ES-I3 (cell line): ENCODE measurements around the gene PIM1.
"Not testable (repeated sequence)": the region's sequence is repeated elsewhere in the genome, so short reads cannot be mapped to it uniquely, and the experiment has no call there.

Experiments used
- H3K36me3 ChIP-seq: 2 replicates; pipeline ENCODE4 v1.6.1; 2013; ENCODE audit warnings: mild to moderate bottlenecking, low read length, control low read depth, moderate library complexity; ENCODE audit not compliant: insufficient read depth
- H3K4me1 ChIP-seq: 2 replicates; pipeline ENCODE4 v1.6.1; 2013; ENCODE audit warnings: mild to moderate bottlenecking, control low read depth, low read length; ENCODE audit not compliant: insufficient read depth
- H3K9ac ChIP-seq: 2 replicates; pipeline ENCODE4 v1.6.1; 2013; ENCODE audit warnings: low read depth, mild to moderate bottlenecking, low read length, moderate library complexity
- H3K9me3 ChIP-seq: 2 replicates; pipeline ENCODE4 v1.6.1; 2013; ENCODE audit warnings: mild to moderate bottlenecking, low read length, moderate library complexity; ENCODE audit not compliant: control insufficient read depth, insufficient read depth

PIM1 gene

GRCh38 chr6:37185949-37186720, 16.2 kb downstream of the PIM1 start:
- H3K9ac ChIP-seq, H3K36me3 ChIP-seq, H3K9me3 ChIP-seq, H3K4me1 ChIP-seq: not testable (repeated sequence)

DNA sequence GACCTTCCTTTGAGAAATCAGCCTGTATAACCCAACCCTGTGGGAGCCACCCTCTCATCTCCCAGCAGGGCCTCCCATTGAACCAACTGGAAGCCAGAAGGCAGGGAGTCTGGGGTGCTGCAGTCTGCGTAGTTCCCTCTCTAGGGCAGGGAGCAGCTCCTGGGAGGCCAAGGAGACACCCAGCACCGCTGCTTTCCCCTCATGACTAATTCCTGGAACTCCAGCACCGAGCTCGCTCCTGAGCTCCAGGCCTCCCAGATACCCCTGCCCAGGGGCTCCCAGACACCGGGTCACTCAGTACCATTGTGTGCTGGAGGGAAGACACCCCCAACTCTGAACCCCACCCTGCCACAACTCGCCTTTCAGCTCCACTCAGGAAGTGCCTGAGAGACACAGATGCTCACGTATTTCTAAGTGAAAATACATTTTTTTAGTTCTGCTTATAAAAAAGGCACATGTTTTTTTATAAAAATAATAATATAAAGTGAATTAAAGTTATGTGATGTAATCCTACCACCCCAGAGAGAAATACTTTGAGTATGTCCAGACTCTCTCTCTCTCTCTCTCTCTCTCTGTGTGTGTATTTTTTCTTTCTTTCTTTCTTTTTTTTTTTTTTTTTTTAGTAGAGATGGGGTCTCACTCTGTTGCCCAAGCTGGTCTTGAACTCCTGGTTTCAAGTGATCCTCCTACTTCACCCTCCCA, 17.5 kb downstream of the PIM1 start:
- Histone ChIP-seq H3K36me3 (no peaks in the 10 kb centered on the region), H3K9ac (no peak overlapping the region), H3K9me3 (no peaks in the 10 kb centered on the region), H3K4me1 (no peaks in the 10 kb centered on the region)

DNA sequence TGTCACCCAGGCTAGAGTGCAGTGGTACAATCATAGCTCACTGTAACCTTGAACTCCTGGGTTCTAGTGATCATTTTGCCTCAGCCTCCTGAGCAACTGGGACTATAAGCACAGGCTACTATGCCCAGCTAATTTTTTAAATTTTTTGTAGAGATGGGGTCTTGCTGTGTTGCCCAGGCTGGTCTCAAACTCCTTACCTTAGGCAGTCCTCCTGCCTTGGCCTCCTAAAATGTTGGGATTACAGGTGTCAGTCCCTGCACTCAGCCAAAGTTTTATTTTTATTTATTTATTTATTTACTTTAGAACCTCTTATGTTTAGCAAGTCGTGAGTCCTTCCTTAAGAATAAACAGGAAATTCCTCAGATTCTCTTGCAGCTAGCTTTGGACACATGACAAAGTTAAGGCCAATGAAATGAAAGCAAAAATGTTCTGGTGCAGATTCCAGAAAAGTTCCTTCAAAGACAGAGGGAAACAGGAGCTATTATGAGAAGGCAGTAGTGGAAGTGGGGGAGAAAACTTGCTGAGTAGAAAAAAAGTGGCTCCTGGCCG, 19.1 kb downstream of the PIM1 start:
- Histone ChIP-seq H3K4me1 (no peaks in the 10 kb centered on the region), H3K9ac (no peak overlapping the region), H3K36me3 (no peaks in the 10 kb centered on the region), H3K9me3 (no peaks in the 10 kb centered on the region)

GRCh38 chr6:37190159-37190535, 20.2 kb downstream of the PIM1 start:
- no peaks in the 10 kb centered on the region for H3K4me1 ChIP-seq
- H3K36me3 ChIP-seq, result no peaks in the 10 kb centered on the region
- H3K9ac ChIP-seq, result no peak overlapping the region
- no peaks in the 10 kb centered on the region for H3K9me3 ChIP-seq

- Histone ChIP-seq H3K36me3 (no peaks in the 10 kb centered on the region), H3K4me1 (no peaks in the 10 kb centered on the region), H3K9ac (no peak overlapping the region), H3K9me3 (no peaks in the 10 kb centered on the region)
Measured at GRCh38 chr6:37192666-37193065, 22.7 kb downstream of the PIM1 start.

DNA sequence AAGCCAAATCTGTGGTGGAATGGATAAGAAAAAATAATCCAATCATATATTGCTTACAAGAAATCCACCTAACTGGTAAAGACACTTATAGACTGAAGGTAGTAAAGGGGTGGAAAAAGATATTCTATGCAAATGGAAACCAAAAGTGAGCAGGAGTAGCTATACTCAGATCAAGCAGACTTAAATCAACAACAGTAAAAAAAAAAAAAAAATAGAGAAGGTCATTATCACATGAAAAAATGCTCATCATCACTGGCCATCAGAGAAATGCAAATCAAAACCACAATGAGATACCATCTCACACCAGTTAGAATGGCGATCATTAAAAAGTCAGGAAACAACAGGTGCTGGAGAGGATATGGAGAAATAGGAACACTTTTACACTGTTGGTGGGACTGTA, 24.9 kb downstream of the PIM1 start:
- H3K36me3 ChIP-seq, H3K9me3 ChIP-seq, H3K9ac ChIP-seq, H3K4me1 ChIP-seq: not testable (repeated sequence)

- not testable (repeated sequence) for H3K9me3 ChIP-seq, H3K36me3 ChIP-seq, H3K4me1 ChIP-seq, H3K9ac ChIP-seq
Measured at GRCh38 chr6:37196451-37196850, 26.5 kb downstream of the PIM1 start.

DNA sequence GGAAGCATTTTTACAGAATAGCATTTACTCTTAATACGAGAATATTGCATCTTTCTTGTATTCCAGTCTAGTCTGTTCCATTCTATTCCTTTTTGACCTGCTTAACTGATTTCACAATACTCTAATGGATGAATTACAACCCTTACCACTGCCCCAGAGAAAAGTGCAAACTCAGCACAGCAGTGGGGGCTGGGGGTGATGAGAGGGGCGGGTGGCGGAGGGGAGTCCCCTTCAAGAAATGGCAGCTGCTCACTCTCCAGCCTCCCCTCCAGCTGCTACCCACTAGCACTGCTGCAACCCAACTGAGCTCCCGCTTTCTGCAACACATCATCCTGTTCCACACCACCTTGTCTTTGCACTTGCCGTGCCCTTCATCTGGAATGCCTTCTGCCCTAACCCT, 30.1 kb downstream of the PIM1 start:
- H3K4me1 ChIP-seq, result peaks cover 4% of the 10 kb centered on the region
- no peaks in the 10 kb centered on the region for H3K36me3 ChIP-seq
- no peak overlapping the region for H3K9ac ChIP-seq
- no peaks in the 10 kb centered on the region for H3K9me3 ChIP-seq

DNA sequence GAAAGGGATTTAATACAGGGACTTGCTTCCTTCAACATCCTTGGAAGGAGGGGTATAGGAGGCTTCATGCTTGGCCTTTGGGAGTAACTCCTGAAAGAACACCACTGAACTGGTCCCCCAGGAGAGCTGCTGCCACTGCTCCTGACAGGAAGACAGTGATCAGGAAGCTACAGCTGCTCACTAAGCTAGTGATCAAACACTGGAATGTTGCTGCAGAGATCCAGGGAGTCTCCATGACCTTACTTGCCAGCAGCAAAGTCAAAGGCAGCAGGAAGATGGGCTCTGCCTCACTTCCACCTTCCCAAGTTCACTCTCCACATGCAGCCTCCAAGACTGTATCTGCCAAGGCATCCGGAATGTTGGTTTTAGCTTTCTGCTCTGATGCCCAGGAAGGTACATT, 31.8 kb downstream of the PIM1 start:
- no peak overlapping the region for H3K9ac ChIP-seq
- no peaks in the 10 kb centered on the region for H3K9me3 ChIP-seq
- peaks cover 4% of the 10 kb centered on the region for H3K4me1 ChIP-seq
- H3K36me3 ChIP-seq, result no peaks in the 10 kb centered on the region

DNA sequence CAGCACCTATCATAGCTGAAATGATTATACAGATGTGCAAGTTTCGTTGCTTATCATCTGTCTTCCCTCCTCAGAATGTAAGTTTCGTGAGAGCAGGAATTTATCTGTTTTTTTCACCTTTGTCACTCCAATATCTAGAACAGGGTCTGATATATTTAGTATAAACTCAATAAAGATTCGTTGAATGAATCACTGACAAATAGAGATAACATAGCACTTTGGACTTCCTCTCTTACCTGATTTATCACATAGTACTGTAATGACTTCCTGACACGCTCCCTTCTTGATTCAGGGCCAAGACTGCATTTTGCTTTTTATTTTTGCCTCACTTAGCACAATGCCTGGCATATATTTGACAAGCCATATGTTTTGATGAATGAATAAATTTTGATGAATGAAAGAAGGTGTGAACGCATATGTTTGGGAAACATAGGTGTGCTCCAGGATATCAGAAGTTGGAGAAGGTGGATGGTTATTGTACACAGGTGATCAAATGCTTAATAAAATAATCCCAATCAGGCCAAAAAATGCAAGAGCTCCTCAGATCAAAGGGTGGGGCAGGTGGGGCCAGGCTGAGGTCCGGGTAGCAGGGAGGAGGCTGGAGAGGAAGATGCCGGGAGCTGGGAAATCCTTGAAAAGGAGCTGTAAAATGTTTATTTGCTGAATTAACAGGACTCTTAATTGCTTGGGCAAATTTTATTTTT, 33.0 kb downstream of the PIM1 start:
- H3K9ac ChIP-seq, result no peak overlapping the region
- H3K9me3 ChIP-seq, result no peaks in the 10 kb centered on the region
- H3K4me1 ChIP-seq, result peaks cover 4% of the 10 kb centered on the region
- H3K36me3 ChIP-seq, result no peaks in the 10 kb centered on the region

DNA sequence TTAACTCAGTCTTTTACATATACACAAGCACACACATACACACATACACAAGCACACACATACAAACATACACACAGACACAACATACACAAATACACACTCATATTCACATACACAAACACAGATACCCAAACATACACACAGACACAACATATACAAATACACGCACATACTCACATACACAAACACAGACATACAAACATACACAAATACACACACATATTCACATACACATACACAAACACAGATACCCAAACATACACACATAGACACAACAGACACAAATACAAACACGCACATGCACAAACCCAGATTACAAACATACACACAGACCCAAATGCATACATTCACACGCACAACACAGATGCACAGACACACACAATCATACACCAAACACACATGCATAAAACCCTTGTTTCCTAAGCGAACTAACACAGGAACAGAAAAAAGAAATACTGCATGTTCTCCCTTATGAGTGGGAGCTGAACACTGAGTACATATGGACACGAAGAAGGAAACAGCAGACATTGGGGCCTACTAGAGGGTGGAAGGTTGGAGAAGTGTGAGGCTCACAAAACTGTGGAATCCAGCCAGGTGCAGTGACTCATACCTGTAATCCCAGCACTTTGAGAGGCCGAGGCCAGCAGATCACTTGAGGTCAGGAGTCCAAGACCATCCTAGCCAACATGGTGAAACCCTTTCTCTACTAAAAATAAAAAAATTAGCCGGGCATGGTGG, 34.2 kb downstream of the PIM1 start:
- no peaks in the 10 kb centered on the region for H3K36me3 ChIP-seq
- no peaks in the 10 kb centered on the region for H3K9me3 ChIP-seq
- H3K4me1 ChIP-seq, result peaks cover 4% of the 10 kb centered on the region
- H3K9ac ChIP-seq, result no peak overlapping the region

- H3K9me3 ChIP-seq, result no peaks in the 10 kb centered on the region
- peaks cover 4% of the 10 kb centered on the region for H3K4me1 ChIP-seq
- no peaks in the 10 kb centered on the region for H3K36me3 ChIP-seq
- H3K9ac ChIP-seq, result no peak overlapping the region
Measured at GRCh38 chr6:37205175-37205996, 35.4 kb downstream of the PIM1 start.

GRCh38 chr6:37205997-37206340, 36.0 kb downstream of the PIM1 start:
- H3K9me3 ChIP-seq, result no peaks in the 10 kb centered on the region
- H3K9ac ChIP-seq, result no peak overlapping the region
- no peaks in the 10 kb centered on the region for H3K36me3 ChIP-seq
- H3K4me1 ChIP-seq, result peaks cover 7% of the 10 kb centered on the region

DNA sequence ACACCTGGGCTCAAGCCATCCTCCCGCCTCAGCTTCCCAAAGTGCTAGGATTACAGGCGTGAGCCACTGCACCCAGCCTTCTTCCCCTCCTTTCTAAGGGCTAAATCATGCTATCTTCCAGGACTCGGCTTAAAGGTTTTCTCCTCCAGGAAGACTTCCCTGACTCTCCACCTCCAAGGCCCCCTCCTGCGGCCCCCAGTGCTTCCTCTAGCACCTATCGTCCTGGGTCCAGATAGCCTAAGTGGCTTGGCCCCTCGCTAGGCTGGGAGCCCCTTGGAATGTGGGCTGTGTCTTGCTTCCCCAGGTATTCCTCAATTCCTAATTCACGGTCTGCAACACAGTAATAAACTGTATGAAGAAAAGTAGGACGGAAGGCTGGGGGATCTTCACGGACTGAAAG, 36.7 kb downstream of the PIM1 start:
- H3K4me1 ChIP-seq, result peaks cover 7% of the 10 kb centered on the region
- no peaks in the 10 kb centered on the region for H3K36me3 ChIP-seq
- H3K9me3 ChIP-seq, result no peaks in the 10 kb centered on the region
- H3K9ac ChIP-seq, result no peak overlapping the region
